ENCODE results near the gene KCNAB1. TPM values are rescaled to one million over a fixed set of nuclear protein-coding genes. Genes with fewer than 3 reads are reported as not detected.

KCNAB1 gene
- total RNA-seq, 1 experiment from 2014 or later = not detected

GRCh38 chr3:156407617-156408225 is 287.3 kb downstream of the KCNAB1 start:
- Histone ChIP-seq H3K4me1 (ENCODE audit: insufficient read depth, low read length, poor library complexity, severe bottlenecking) (no peaks in the 10 kb centered on the region), H3K36me3 (ENCODE audit: insufficient read depth, low read length, poor library complexity, severe bottlenecking) (no peaks in the 10 kb centered on the region), H3K9me3 (ENCODE audit: low read depth, low read length, poor library complexity, severe bottlenecking) (no peaks in the 10 kb centered on the region), H3K27me3 (replicated peaks; ENCODE audit: insufficient read depth, low read depth, low read length, poor library complexity) (no peaks in the 10 kb centered on the region), H3K4me3 (ENCODE audit: low read depth, low read length, poor library complexity, severe bottlenecking) (no peak overlapping the region), H3K27ac (ENCODE audit: low read depth, low read length, poor library complexity, severe bottlenecking) (no peak overlapping the region)
- intact Hi-C loops (cut with micrococcal nuclease; ENCODE audit: unreplicated experiment) = no loop called here
- no peak for DNase-seq (ENCODE audit: low spot score)
- ChIA-PET CTCF (no interaction called here), POLR2A (ENCODE audit: low non-redundant PET) (no interaction called here)
- BruUV-seq (replicated peaks) = no TSS peak
- TF ChIP-seq CTCF (conservative IDR thresholded peaks at IDR 0.05; ENCODE audit: low read depth, low read length) = no peak
- no peak for TF ChIP-seq EZH2 (IDR thresholded peaks at IDR 0.05; ENCODE audit: borderline replicate concordance, low read depth, low read length, poor library complexity, severe bottlenecking)

GRCh38 chr3:156409694-156410093 is 289.3 kb downstream of the KCNAB1 start:
- TF ChIP-seq CTCF (conservative IDR thresholded peaks at IDR 0.05; ENCODE audit: low read depth, low read length) (no peak), EZH2 (IDR thresholded peaks at IDR 0.05; ENCODE audit: borderline replicate concordance, low read depth, low read length, poor library complexity, severe bottlenecking) (no peak)
- H3K27ac ChIP-seq (ENCODE audit: low read depth, low read length, poor library complexity, severe bottlenecking) = no peak overlapping the region
- no peaks in the 10 kb centered on the region for H3K36me3 ChIP-seq (ENCODE audit: insufficient read depth, low read length, poor library complexity, severe bottlenecking)
- ChIA-PET POLR2A (ENCODE audit: low non-redundant PET) (no interaction called here), CTCF (no interaction called here)
- H3K4me3 ChIP-seq (ENCODE audit: low read depth, low read length, poor library complexity, severe bottlenecking) = no peak overlapping the region
- no peaks in the 10 kb centered on the region for H3K9me3 ChIP-seq (ENCODE audit: low read depth, low read length, poor library complexity, severe bottlenecking)
- no peaks in the 10 kb centered on the region for H3K4me1 ChIP-seq (ENCODE audit: insufficient read depth, low read length, poor library complexity, severe bottlenecking)
- intact Hi-C loops (cut with micrococcal nuclease; ENCODE audit: unreplicated experiment) = no loop called here
- DNase-seq (ENCODE audit: low spot score) = no peak
- H3K27me3 ChIP-seq (replicated peaks; ENCODE audit: insufficient read depth, low read depth, low read length, poor library complexity) = no peaks in the 10 kb centered on the region
- BruUV-seq (replicated peaks) = no TSS peak

GRCh38 chr3:156412600-156412999 is 292.2 kb downstream of the KCNAB1 start:
- Histone ChIP-seq H3K9me3 (ENCODE audit: low read depth, low read length, poor library complexity, severe bottlenecking) (no peaks in the 10 kb centered on the region), H3K4me3 (ENCODE audit: low read depth, low read length, poor library complexity, severe bottlenecking) (no peak overlapping the region), H3K4me1 (ENCODE audit: insufficient read depth, low read length, poor library complexity, severe bottlenecking) (no peaks in the 10 kb centered on the region), H3K27ac (ENCODE audit: low read depth, low read length, poor library complexity, severe bottlenecking) (no peak overlapping the region), H3K36me3 (ENCODE audit: insufficient read depth, low read length, poor library complexity, severe bottlenecking) (no peaks in the 10 kb centered on the region), H3K27me3 (replicated peaks; ENCODE audit: insufficient read depth, low read depth, low read length, poor library complexity) (no peaks in the 10 kb centered on the region)
- intact Hi-C loops (cut with micrococcal nuclease; ENCODE audit: unreplicated experiment) = no loop called here
- no TSS peak for BruUV-seq (replicated peaks)
- no peak for TF ChIP-seq EZH2 (IDR thresholded peaks at IDR 0.05; ENCODE audit: borderline replicate concordance, low read depth, low read length, poor library complexity, severe bottlenecking)
- no peak for TF ChIP-seq CTCF (conservative IDR thresholded peaks at IDR 0.05; ENCODE audit: low read depth, low read length)
- CTCF ChIA-PET = interaction anchor here (0.6 kb wide), 1 partner anchor 100 kb away, joined by 4 read pairs; no protein-coding TSS in a partner anchor
- POLR2A ChIA-PET (ENCODE audit: low non-redundant PET) = no interaction called here
- no peak for DNase-seq (ENCODE audit: low spot score)
